Tibial artery (tissue), 4 donors: ENCODE results near the gene MATK.
"Not testable (repeated sequence)": the region's sequence is repeated elsewhere in the genome, so short reads cannot be mapped to it uniquely, and the experiment has no call there.

Experiments
- DNase-seq, 2 donors: peaks; one replicate each; pipeline ENCODE4 v3.0.0-alpha.2; 2019
- H3K27ac ChIP-seq, 2 donors: fragments of 200-600 bp; sonication (generic) in 1 of 2; 1 replicate in 1 of 2; 2 replicates in 1 of 2; pipeline ENCODE4 v1.5.1; 2018 to 2019; ENCODE audit warnings: mild to moderate bottlenecking in 1 of 2
- H3K27me3 ChIP-seq, 2 donors: fragments of 200-600 bp; sonication (generic) in 1 of 2; one replicate each; pipeline versions ENCODE4 v1.5.1 to v1.6.0; 2016 to 2019
- H3K36me3 ChIP-seq, 3 donors: fragments of 200-600 bp; sonication (generic) in 2 of 3; one replicate each; pipeline ENCODE4 v1.5.1; 2016 to 2019; ENCODE audit warnings: mild to moderate bottlenecking in 2 of 3
- H3K4me1 ChIP-seq, 4 donors: fragments of 200-600 bp; sonication (generic) in 2 of 4; 1 replicate in 3 of 4; 2 replicates in 1 of 4; pipeline ENCODE4 v1.5.1; 2016 to 2019
- H3K4me3 ChIP-seq, 2 donors: fragments of 200-600 bp; sonication (generic) in 1 of 2; 1 replicate in 1 of 2; 2 replicates in 1 of 2; pipeline ENCODE4 v1.5.1; 2018 to 2019; ENCODE audit warnings: mild to moderate bottlenecking in 2 of 2
- H3K9me3 ChIP-seq, 3 donors: fragments of 200-600 bp; sonication (generic) in 1 of 3; one replicate each; pipeline ENCODE4 v1.5.1; 2016 to 2019
- intact Hi-C: fragments of 100-400 bp; cut with DNase I; formaldehyde crosslinking; loops from one replicate; pipeline ENCODE4 v1.15.0; 2023; ENCODE audit warnings: low total_unique reads
- TF ChIP-seq, protein P1 (sequence below), 2 experiments: fragments of 200-600 bp in 1 of 2; fragments of 450-650 bp in 1 of 2; IDR thresholded peaks; one replicate each; pipeline ENCODE4 v1.5.1; 2017 to 2019; ENCODE audit warnings: antibody characterized with exemption in 2 of 2, mild to moderate bottlenecking in 1 of 2, moderate library complexity in 1 of 2

MATK gene

DNA sequence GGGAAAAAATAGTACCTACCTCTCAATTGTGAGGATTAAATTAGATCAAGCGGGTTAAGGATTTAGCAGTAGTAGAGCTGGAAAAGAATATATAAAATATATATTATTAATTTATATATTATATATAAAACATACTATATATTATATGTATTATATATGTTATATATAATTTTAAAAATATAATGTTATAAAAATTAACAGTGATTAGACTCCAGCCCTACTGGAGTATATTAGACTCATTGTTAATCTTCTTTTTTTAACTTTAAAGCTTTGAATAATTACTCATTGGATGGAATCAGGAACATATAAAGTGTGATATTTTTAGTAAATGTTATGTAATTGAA lies 24.1 kb downstream of the MATK start:
- Histone ChIP-seq H3K27me3 (no peaks in the 10 kb centered on the region), H3K4me3 (peak overlapping the region in 1 of 2 donors; percentile 92), H3K36me3 (peaks cover 9 to 52% (median 39%) of the 10 kb centered on the region in 3 donors), H3K27ac (peak overlapping the region; percentile 95 to 99), H3K4me1 (peaks cover 0 to 43% (median 35%) of the 10 kb centered on the region in 4 donors), H3K9me3 (no peaks in the 10 kb centered on the region)
- intact Hi-C loops, result loop anchor here (10.0 kb wide), 1 partner anchor 203 kb away; no protein-coding TSS in a partner anchor
- DNase-seq, result no peak
- TF ChIP-seq, protein P1, sequence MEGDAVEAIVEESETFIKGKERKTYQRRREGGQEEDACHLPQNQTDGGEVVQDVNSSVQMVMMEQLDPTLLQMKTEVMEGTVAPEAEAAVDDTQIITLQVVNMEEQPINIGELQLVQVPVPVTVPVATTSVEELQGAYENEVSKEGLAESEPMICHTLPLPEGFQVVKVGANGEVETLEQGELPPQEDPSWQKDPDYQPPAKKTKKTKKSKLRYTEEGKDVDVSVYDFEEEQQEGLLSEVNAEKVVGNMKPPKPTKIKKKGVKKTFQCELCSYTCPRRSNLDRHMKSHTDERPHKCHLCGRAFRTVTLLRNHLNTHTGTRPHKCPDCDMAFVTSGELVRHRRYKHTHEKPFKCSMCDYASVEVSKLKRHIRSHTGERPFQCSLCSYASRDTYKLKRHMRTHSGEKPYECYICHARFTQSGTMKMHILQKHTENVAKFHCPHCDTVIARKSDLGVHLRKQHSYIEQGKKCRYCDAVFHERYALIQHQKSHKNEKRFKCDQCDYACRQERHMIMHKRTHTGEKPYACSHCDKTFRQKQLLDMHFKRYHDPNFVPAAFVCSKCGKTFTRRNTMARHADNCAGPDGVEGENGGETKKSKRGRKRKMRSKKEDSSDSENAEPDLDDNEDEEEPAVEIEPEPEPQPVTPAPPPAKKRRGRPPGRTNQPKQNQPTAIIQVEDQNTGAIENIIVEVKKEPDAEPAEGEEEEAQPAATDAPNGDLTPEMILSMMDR (IDR thresholded peaks at IDR 0.05), result no peak

DNA sequence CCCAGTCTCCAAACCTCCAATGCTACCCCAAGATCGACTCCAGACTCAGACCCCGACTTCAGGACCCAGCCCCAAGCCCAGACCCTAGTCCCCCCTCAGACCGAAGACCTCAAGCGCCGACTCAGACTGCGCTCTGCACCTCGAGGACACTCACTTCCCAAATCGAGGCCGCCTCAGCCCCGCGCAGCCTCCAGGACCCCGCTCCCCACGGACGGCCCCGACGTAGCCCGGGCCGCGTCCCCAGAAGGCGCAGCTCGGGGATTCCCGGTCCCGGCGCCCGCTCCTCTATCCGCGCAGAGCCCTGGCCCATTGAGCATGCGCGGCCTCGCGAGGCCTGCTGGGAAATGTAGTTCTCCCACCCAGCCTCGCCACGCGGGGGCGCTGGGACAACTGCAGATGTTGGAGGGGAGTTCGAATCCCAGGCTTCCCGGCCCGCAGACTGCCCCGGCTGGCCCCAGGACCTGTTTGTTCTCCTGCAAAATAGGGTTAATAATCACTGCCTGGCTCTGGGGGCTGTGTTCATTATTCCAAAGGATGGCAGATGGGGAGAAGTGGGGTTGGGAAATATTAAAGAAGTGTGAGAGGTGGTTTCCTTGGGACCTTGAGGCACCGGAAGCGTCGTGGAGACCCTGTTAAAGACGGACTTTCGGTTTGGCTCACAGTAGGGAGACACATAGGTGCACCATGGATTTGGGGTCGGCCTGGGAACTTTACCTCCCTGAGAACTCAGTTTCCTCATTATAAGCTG lies 24.6 kb downstream of the MATK start, which contains the start of gene APBA3:
TSS of gene APBA3 (minus strand) at position 311 of the 748 bp plus-strand sequence. CDS start 1,428 bp downstream, outside the sequence.
- H3K27me3 ChIP-seq, result no peaks in the 10 kb centered on the region
- no peaks in the 10 kb centered on the region for H3K9me3 ChIP-seq
- peak within 1 kb of the TSS; percentile 77 to 92 for H3K4me3 ChIP-seq
- DNase-seq, result peak; percentile 92 to 94
- intact Hi-C loops, result loop anchor here (10.0 kb wide), 1 partner anchor 203 kb away; no protein-coding TSS in a partner anchor
- TF ChIP-seq, protein P1 (IDR thresholded peaks at IDR 0.05), result peak; percentile 70
- peaks cover 4 to 51% (median 35%) of the 10 kb centered on the region in 3 donors for H3K36me3 ChIP-seq
- H3K4me1 ChIP-seq, result peaks cover 0 to 43% (median 35%) of the 10 kb centered on the region in 4 donors
- H3K27ac ChIP-seq, result peak within 1 kb of the TSS; percentile 95 to 99

DNA sequence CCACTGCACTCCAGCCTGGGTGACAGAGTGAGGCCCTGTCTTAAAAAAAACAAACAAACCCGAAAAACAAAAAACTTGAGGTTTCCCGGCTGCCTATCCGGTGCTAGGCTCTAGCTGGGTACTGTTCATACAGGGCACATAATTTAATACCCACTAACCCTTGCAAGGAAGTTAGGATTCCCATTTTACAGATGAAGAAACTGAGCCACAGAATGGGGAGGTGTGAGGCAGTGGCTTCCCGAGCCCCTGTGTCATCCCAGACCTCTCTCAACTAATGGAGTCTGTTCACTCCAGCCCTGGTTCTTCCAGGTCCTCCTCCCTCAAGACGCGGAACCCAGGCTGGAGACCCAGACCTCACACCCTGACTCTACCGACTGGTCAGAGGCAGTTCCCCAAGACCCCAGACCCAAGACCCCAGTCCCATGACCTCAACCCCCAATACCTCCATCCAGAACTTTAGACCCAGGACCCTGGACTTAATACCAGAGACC lies 25.3 kb downstream of the MATK start:
- TF ChIP-seq, protein P1 (IDR thresholded peaks at IDR 0.05), result no peak
- Histone ChIP-seq H3K36me3 (peaks cover 0 to 51% (median 29%) of the 10 kb centered on the region in 3 donors), H3K4me3 (peak overlapping the region; percentile 77 to 92), H3K27ac (peak overlapping the region; percentile 78 to 99), H3K4me1 (peaks cover 0 to 43% (median 35%) of the 10 kb centered on the region in 4 donors), H3K9me3 (no peaks in the 10 kb centered on the region), H3K27me3 (no peaks in the 10 kb centered on the region)
- no peak for DNase-seq
- intact Hi-C loops, result loop anchor here (10.0 kb wide), 1 partner anchor 204 kb away; no protein-coding TSS in a partner anchor

DNA sequence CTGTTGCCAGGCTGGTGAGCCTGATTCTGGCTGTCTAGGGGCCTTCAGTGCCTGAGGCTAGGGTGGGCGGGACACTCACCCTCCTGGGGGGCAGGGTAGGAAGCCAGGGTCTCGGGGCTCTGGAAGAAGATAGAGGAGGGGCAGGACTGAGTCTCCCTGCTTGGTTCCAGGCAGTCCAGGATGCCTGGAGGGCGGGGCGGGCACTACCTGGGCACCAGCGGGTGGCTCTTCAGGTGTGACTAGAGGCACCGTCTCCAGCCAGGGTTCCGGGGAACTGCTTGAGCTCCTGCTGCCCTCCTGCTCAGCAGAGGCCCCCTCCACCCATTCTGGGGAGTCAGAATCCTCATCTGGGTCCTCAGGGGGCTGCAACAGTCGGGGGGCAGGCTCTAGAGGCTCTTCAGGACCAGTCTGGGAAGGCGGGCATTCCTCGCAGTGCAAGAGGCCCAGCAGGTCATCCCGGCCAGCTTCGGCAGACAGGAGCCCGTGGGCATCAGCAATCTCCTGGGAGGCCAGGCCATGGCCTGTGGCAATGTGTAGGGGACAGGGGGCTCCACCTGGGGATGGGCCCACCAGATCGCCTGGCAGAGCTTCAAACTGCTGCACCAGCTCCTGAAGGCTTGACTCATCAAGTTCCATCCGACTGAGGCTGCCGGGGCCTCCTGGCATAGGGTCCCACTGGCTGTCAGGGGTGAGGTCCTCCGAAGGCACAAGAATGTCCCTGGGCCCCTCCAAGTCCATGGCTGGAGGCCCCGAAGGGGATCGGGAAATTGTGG lies 26.5 kb downstream of the MATK start:
- peaks cover 0 to 43% (median 35%) of the 10 kb centered on the region in 4 donors for H3K4me1 ChIP-seq
- no peak overlapping the region for H3K27ac ChIP-seq
- intact Hi-C loops, result loop anchor here (10.0 kb wide), 1 partner anchor 205 kb away; no protein-coding TSS in a partner anchor
- H3K4me3 ChIP-seq, result no peak overlapping the region
- DNase-seq, result no peak
- H3K9me3 ChIP-seq, result no peaks in the 10 kb centered on the region
- TF ChIP-seq, protein P1 (IDR thresholded peaks at IDR 0.05), result no peak
- no peaks in the 10 kb centered on the region for H3K27me3 ChIP-seq
- peaks cover 0 to 51% (median 24%) of the 10 kb centered on the region in 3 donors for H3K36me3 ChIP-seq

DNA sequence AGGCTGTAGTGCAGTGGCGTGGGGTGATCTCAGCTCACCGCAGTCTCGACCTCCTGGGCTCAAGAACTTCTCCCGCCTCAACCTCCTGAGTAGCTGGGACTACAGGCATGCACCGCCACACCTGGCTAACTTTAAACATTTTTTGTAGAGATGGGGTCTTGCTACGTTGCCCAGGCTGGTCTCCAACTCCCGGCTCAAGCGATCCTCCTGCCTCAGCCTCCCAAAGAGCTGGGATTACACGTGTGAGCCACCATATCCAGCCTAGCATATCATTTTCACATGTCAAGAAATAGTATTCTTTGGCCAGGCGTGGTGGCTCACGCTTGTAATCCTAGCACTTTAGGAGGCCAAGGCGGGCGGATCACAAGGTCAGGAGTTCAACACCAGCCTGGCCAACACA lies 27.9 kb downstream of the MATK start:
- DNase-seq, H3K4me3 ChIP-seq, H3K27me3 ChIP-seq, H3K27ac ChIP-seq, intact Hi-C loops, H3K9me3 ChIP-seq: not testable (repeated sequence)
- H3K4me1 ChIP-seq, result peaks cover 0 to 34% (median 32%) of the 10 kb centered on the region in 4 donors
- peaks cover 12 to 64% (median 35%) of the 10 kb centered on the region in 3 donors for H3K36me3 ChIP-seq

DNA sequence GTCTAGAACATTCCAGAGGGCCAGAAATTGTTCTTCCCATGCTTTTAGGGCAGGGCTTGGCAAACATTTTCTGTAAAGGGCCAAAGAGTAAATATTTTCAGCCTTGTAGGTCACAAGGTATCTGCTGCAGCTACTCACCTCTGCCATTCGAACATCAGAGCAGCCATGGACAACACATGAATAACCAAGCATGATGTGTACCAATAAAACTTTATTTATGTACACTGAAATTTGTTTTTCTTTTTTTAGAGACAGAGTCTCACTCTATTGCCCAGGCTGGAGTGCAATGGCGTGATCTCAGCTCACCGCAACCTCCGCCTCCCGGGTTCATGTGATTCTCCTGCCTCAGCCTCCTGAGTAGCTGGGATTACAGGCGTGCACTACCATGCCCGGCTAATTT lies 28.5 kb downstream of the MATK start:
- peaks cover 15 to 70% (median 41%) of the 10 kb centered on the region in 3 donors for H3K36me3 ChIP-seq
- intact Hi-C loops, result not testable (repeated sequence)

More for the DNA sequence above, 28.5 kb downstream of the MATK start:
- not testable (repeated sequence) for H3K9me3 ChIP-seq, DNase-seq, H3K27ac ChIP-seq, H3K4me3 ChIP-seq, H3K27me3 ChIP-seq
- H3K4me1 ChIP-seq, result peaks cover 0 to 30% (median 28%) of the 10 kb centered on the region in 4 donors
